Embryonic facial prominence (tissue), 1 donor: ENCODE results near the gene GRID1.

Source experiments
- DNase-seq: peaks from one replicate; pipeline ENCODE4 v3.0.0-alpha.2; 2016; ENCODE audit errors: extremely low spot score

The GRID1 gene

DNA sequence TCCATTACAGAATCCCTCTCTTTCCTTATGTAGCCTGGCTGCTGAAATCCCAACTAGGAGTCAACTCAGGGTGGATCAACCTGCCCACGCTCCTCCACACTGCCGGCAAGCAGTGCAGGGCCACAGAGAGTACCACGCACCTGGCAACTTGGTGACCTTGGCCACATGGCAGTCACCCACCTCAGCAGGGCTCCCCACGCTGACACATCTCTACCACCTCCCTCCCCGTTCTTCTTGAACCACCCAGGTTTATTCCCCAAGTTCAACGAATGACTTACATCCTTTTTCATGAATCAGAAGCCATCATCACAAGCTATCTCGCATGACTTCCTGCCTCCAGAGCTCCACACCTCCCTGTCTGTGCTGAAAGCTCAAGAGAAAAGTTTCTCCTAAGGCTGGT lies 153.4 kb downstream of the GRID1 start:
- no peak for DNase-seq

DNA sequence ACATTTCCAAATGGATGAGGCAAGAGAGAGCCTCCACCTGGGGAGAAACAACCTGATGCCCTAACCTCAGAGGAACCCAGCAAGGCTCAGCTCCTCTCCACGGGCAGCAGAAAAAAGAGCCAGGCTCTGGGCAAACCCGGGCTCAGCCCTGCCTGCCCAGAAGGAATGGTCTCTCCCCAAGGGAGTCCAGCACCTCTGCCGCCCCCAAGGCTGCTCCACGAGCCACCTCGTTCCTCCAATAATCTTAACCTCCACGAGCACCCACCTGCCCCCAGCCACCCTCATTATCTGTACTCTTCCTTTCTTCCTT lies 154.2 kb downstream of the GRID1 start:
- no peak for DNase-seq

DNA sequence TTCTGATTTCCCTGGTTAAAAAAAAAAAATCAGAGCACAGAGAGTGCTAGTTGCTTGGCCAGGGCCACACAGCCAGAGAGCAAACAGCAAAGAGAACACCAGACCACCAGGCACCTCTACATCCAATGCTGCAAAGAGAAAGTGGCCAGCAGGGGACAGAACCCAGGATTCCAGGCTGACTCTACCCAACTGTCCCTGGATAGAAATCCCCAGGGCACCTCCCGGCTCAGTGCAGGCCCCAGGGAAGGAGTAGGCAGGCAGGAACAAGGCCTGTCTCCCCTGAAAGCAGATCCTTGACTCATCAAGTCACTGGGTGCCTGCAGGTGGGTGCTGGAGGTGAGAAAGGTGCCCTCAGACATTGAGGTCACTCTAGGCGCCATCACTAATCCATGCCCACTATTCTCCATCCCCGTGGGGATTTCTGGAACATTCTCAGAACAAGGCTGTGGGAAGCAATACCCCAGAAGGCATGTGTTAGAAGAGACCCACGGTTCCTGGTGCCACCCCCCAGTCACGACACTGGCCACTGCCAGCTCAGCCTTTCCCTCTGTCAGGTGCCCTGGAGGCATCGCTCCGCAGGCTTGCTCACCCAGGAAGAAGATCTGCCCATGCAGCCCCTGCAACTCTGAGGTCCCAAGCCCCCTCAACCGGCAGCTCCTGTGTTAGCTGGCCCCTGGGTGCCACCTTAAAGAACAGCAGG lies 154.8 kb downstream of the GRID1 start:
- no peak for DNase-seq

DNA sequence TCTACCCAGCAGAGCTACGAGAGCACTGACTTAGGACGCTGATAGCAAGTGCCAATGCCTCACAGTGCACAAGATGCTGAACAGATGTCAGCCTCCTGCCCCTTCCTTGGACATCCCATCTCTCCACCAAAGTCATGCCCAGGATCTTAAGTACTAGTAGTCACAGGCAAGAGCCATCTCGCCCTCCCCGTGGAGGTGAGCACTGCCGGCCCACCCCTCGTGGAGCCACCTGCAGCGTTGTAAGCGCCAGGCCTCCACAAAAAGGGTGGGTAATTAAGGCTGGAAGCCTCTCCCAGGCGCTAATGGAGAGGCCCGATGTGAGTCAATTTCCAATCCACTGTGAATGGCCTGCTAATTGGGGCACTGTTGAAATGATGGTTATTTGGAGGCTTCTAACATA lies 156.2 kb downstream of the GRID1 start:
- DNase-seq: no peak

DNA sequence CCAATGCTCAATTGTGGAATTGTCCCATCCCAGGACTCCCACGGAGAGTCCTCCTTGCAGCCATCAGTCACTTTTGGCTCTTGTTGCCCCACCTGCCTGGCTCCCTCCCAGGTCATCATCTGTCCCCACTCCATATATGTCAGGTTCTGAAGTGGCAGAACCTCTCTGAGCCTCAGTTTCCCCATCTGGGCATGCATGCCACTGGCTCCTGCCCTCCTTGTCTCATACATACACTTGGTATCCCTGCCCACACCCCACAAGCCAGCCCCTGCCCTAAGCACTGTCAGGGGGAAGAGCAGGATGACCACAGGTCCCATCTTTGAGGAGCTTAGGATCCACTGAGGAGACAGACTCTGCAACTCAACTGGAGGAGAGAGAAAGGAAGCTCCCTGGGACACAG lies 156.9 kb downstream of the GRID1 start:
- DNase-seq: no peak

DNA sequence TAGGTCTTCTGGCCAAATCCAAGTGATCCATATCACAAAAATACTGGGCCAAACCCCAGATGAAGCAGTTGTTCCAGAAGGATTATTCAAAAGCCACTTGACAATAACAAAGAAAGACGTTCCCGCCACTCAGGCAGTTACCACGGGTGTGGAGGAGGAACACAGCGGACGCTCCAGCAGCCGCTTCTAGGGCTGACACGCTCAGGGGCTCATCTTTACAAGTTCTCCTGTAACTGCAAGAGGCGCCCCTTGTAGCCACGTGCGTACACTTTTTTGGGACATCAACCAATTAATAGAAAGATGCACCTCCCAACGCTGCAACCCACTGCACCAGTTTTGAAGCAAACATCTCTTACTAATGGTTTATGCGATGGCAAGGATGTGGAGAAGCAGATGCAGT lies 159.4 kb downstream of the GRID1 start:
- no peak for DNase-seq

DNA sequence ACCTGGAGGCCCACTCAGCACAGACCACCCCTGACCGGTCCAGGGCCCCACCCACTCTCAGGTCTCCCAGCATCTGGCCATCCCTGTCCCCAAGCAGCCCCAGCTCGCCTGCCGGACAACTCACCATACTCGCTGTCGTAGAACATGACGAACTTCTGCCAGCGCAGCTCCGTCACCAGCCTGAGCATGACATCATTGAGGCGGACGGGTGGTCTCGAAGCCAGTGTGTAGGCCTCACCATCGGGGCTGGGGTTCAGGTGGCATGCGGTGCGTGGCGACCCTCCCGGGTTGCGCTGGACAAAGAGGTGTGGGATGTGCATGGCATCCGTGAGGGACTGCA lies 160.4 kb downstream of the GRID1 start:
- no peak for DNase-seq

DNA sequence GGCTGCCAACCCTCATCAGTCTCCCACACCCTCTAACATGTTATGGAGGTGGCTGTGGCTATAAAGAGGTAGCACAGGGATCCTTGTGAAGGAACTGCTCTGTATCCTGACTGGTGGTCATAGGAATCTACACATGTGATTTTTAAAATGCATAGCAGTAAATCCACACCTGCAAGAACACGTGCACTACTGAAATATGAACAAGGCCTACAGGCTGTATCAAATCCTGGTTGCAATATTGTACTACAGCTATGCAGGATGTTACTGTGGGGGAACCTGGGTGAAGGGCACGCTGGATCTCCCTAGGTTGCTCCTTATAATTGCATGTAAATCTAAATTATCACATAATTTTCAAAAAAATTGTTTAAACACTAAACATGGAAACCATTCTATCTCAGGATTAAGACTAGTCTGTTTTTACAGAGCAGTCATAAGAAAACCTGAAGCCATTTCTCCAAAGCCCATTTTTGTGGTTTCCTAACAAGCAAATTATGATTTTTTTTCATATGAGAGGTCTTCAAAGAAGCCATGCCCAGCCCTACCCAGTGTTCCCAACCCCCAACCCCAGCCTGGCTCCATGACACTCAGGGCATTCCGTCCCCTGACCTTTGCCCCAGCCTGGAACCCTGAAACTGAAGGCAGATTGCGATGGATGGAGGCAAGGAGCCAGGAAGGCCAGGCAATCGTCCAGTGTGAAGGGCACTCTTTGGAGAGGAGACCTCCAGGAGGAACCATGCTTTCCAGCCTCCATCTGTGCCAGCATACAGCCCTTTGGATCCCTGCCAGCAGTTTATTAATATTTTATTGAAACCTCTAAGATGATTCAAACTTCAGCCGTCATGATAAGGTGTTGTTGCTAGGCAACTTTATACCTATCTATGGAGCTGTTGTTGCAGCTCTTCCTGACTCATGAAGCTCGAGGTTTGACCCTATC lies 161.0 kb downstream of the GRID1 start:
- DNase-seq: no peak

- DNase-seq: no peak
These were observed 161.9 kb downstream of the GRID1 start for GRCh38 chr10:86204421-86205305.

DNA sequence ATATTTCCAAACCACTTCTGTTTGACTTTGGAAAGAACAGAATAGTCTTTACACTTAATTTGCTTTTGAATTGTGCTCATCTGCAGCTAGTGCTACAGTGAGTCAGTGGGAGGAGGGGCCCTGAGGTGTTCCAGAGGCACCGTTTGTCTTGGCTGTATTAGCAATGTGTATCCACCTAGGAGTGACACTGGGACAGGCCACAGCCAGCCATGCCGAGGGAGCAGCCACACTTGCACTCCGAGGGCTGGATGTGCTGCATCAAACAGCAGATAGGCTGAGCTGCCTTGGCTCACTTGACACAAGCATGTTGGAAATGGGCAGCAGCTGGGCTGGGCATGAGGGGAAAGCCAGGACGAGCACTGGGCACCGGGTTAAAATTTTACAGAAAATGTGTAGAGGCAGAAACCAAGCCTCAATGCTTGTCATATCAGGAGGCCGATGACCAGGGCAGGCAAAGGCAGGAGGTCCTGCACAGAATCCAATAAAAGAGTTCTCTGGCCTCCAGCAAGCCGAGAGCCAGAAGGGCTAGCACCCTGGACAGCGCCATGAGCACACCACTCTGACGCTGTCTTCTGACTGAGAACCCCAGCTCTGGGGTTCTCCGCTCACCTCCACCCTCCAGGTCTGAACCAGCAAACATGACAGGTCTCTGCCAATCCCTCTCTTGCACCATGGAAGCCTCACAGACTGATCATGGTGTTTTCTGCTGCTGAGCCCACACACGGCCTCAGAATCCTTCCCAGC lies 163.3 kb downstream of the GRID1 start:
- no peak for DNase-seq

DNA sequence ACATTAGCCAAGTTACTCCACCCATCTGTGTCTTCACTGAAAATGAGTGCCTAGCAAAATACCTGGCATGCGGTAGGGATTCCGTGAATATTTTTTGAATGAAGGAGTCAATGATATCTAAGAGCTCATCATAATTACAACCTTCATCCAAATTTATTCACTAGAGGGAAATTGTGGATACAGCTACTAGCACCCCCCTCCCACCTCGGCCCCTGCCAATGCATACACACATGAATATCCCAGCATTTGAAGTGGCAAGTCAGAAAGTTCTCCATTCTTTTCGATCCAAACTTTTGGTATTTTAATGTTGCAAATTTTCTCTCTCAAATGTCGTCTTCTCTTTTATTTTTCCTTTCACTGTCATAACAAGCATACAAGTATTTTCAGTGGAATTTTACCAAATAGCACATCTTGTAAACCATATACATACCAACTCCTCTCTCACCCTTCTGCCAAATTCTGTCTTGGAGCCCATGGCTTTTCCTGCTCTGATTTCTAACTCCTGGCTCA lies 164.3 kb downstream of the GRID1 start:
- DNase-seq: no peak

- no peak for DNase-seq
These were observed 165.7 kb downstream of the GRID1 start for GRCh38 chr10:86200867-86201266.

DNA sequence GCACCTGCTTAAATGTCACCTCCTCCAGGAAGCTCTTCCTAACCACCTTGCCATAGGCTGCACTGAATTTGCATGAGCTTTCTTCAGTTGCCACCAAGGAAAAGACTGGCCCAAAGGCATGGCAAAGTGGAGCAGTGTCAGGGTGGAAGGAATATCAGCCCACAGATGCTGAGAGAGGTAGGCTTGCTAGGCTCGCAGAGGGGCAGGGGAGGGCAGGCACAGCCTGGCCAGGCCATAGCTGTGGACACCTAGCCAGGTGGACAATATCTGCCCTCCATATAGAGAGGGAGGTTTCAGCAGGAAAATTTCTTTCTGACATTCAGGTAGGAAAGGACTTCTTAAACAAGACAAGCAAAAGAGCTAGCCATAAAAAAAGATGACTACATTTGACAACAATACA lies 166.3 kb downstream of the GRID1 start:
- no peak for DNase-seq

DNA sequence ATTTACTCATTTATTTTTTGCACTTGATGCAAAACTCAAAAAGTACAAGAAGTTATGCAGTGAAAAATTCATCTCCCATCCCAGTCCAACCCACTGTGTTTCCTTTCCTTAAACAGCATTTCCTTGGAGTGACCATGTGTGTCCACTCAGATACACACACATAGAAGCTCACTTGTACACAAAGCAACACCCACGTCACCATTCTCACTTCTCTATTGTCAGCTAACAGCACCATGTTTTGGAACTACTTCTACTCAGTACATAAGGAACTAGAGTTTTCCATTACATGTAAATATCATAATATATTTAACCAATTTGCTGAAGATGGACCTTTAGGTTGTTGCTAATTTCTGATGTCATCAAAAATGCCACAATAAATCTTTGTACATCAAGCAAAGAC lies 167.6 kb downstream of the GRID1 start:
- no peak for DNase-seq

DNA sequence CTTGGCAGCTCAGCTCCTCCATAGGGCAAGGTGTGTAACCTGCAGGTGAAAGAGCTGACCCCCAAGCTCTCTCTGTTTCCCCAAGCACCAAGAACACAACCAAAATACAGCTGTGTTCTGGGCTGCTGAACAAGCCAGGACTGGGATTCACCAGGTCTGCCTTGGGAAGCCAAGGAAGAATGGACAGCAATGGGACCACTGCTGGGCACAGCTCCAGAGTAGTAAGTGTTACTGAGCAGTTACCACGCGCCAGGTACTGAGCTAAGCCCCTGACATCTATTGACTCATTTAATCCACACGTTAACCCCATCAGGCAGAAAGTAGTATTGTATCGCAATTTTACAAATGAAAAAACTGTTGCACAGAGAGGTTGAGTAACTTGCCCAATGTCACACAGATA lies 168.3 kb downstream of the GRID1 start:
- DNase-seq: no peak

- no peak for DNase-seq
These were observed 169.3 kb downstream of the GRID1 start for GRCh38 chr10:86197166-86197790.

GRCh38 chr10:86195521-86196157 lies 171.0 kb downstream of the GRID1 start:
- no peak for DNase-seq

DNA sequence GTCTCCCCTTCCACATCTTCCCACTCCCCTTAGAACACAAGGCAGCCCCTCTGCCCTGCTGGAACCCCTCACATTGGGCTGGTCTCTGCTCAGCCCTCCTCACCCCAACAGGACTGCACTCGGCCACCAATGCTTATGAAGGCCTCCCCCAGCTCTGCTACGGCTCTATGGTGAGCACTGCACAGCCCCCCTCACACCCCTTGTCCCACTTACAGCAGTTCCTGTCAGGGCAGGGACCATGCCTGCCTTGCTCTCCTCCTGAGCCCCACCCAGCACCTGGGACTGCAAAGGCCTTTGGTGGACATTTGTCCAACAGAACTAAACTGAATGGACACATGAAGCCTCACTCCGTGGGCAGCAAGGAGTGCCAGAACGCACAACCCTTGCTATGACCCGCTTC lies 171.9 kb downstream of the GRID1 start:
- no peak for DNase-seq

DNA sequence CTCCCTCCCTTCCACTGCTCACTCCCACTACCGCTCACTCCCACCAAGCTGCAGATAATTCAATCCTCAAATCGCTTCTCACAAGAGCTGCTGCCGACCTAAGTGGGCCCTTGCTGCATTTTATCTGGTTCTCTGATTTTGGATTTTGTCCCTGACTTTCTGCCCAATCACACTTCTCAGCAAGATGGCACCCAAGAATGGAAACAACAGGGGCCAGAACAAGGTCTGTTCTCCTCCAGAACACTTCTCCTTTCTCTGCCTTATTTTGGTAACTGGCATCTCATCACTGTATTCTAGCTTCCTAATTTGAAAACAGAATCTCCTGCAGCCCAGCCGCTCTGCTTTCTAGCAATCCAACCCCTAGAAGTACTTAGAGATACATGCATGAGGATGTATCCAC lies 172.8 kb downstream of the GRID1 start:
- DNase-seq: no peak

DNA sequence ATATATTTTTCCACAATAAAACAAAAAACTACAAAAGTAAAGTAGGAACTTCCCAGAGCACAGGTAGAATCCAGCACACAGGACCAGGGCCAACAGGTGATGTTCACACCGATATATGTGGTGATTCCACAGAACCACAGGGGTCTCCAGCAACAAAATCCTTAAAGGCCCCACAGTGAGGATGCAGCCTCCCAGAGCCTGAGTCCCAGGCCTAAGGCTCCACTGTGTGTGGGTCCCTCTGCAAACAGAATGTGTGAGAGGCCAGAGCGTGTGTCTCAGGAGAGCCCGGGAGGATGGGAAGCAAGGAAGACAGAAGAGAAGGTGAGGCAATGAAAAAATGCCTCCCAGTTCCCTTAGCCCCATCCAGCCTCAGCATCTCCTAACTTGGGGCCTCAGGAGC lies 173.9 kb downstream of the GRID1 start:
- DNase-seq: no peak

GRCh38 chr10:86192147-86192546 lies 174.4 kb downstream of the GRID1 start:
- no peak for DNase-seq
